Upper lobe of left lung (tissue), 6 donors: Measurements from ENCODE around the gene PWWP3B. TPM values are rescaled to one million over a fixed set of nuclear protein-coding genes. Genes with fewer than 3 reads are reported as not detected.

Experiments used
- ATAC-seq, 2 donors: fragments of 200-7000 bp; cut with Tn5 transposase; one replicate each; pipeline ENCODE4 v1.9.1; 2022; ENCODE audit warnings: mild to moderate bottlenecking in 2 of 2, moderate library complexity in 2 of 2; ENCODE audit not compliant: low FRiP score in 2 of 2
- DNase-seq, 2 donors: peaks; one replicate each; pipeline ENCODE4 v3.0.0-alpha.2; 2019 to 2020
- H3K27ac ChIP-seq, 4 donors: fragments of 200-600 bp; sonication (generic); one replicate each; pipeline ENCODE4 v1.5.1; 2016 to 2019
- H3K27me3 ChIP-seq, 4 donors: fragments of 200-600 bp; sonication (generic); one replicate each; pipeline ENCODE4 v1.5.1; 2017 to 2019
- H3K36me3 ChIP-seq, 4 donors: fragments of 200-600 bp; sonication (generic); one replicate each; pipeline ENCODE4 v1.5.1; 2016 to 2019
- H3K4me1 ChIP-seq, 4 donors: fragments of 200-600 bp; sonication (generic); one replicate each; pipeline ENCODE4 v1.5.1; 2018 to 2019
- H3K4me3 ChIP-seq, 4 donors: fragments of 200-600 bp; sonication (generic); one replicate each; pipeline ENCODE4 v1.5.1; 2017 to 2019; ENCODE audit warnings: mild to moderate bottlenecking in 2 of 4, moderate library complexity in 1 of 4
- H3K9me3 ChIP-seq, 4 donors: fragments of 200-600 bp; sonication (generic); one replicate each; pipeline ENCODE4 v1.5.1; 2018 to 2019
- EP300 ChIP-seq, 4 donors: sonication (generic); formaldehyde crosslinking; IDR thresholded peaks; one replicate each; pipeline ENCODE4 v1.5.1; 2017; ENCODE audit warnings: antibody characterized with exemption in 4 of 4, control low read depth in 2 of 4
- POLR2A ChIP-seq, 4 donors: fragments of 450-650 bp; IDR thresholded peaks; one replicate each; pipeline ENCODE4 v1.5.1; 2016 to 2017; ENCODE audit warnings: antibody characterized with exemption in 4 of 4, mild to moderate bottlenecking in 2 of 4
- POLR2AphosphoS5 ChIP-seq, 2 donors: sonication (generic); formaldehyde crosslinking; IDR thresholded peaks; one replicate each; pipeline ENCODE4 v1.5.1; 2017; ENCODE audit warnings: antibody characterized with exemption in 2 of 2
- WGBS, 2 donors: methylation state at CpG; one replicate each; pipeline ENCODE4 v1.1.5; 2017 to 2018; 5-methylcytosine and 5-hydroxymethylcytosine counted together
- total RNA-seq, 6 donors: library from RNA; depleted of rRNA in 4 of 6; stranded (reverse); fragments of >200 nt in 4 of 6; gene quantifications; one replicate each; pipeline versions ENCODE4 v1.1.0 to v1.2.1, GENCODE V29; 2016 to 2021
- TF ChIP-seq, protein P1 (sequence below), 6 experiments: fragments of 450-650 bp in 4 of 6; fragments of 200-600 bp in 2 of 6; sonication (generic) in 2 of 6; IDR thresholded peaks; one replicate each; pipeline ENCODE4 v1.5.1; 2016 to 2019; ENCODE audit warnings: antibody characterized with exemption in 6 of 6
- donor health status: DM: no; HTN: no; CAD: no; lungs with moderate emphysema.
- donor health status: DM: no; HTN: yes; CAD: no; lungs with severe emphysema.

Gene PWWP3B
- total RNA-seq, 6 donors from 2014 or later, result 0.67 to 1.2 (median 0.72) TPM; not detected in 2

GRCh38 chrX:106159861-106160282, 8.2 kb upstream of the PWWP3B start:
- Histone ChIP-seq H3K4me1 (no peaks in the 10 kb centered on the region), H3K27me3 (no peaks in the 10 kb centered on the region), H3K27ac (no peak overlapping the region), H3K4me3 (no peak overlapping the region), H3K36me3 (no peaks in the 10 kb centered on the region), H3K9me3 (no peaks in the 10 kb centered on the region)
- ATAC-seq (no peak), DNase-seq (no peak)
- TF ChIP-seq POLR2AphosphoS5 (IDR thresholded peaks at IDR 0.05), result no peak
- no peak for TF ChIP-seq EP300 (IDR thresholded peaks at IDR 0.05)
- TF ChIP-seq, protein P1, sequence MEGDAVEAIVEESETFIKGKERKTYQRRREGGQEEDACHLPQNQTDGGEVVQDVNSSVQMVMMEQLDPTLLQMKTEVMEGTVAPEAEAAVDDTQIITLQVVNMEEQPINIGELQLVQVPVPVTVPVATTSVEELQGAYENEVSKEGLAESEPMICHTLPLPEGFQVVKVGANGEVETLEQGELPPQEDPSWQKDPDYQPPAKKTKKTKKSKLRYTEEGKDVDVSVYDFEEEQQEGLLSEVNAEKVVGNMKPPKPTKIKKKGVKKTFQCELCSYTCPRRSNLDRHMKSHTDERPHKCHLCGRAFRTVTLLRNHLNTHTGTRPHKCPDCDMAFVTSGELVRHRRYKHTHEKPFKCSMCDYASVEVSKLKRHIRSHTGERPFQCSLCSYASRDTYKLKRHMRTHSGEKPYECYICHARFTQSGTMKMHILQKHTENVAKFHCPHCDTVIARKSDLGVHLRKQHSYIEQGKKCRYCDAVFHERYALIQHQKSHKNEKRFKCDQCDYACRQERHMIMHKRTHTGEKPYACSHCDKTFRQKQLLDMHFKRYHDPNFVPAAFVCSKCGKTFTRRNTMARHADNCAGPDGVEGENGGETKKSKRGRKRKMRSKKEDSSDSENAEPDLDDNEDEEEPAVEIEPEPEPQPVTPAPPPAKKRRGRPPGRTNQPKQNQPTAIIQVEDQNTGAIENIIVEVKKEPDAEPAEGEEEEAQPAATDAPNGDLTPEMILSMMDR (IDR thresholded peaks at IDR 0.05), result no peak
- TF ChIP-seq POLR2A (IDR thresholded peaks at IDR 0.05), result no peak

DNA sequence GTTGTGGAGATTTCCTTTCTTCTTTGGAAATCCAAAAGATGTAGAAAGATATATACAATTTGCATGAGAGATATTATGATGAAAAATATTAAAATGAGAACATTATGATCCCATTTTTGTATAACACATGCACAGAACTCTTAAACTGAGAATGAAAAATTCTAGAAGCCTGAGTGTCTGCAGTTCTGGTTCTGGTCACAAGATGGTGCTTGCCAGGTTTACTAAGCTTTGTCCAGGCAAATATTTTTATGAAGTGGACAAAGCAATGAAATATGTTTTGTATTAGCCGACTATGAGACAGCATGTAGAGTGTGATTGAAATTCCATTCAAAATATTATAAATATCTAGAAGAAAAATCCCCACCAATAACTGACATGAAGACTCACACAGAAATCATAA, 2.2 kb downstream of the PWWP3B start:
- WGBS, 2 donors, result 19 to 29% methylated on average over 1 of the region's 1 CpG
- H3K4me1 ChIP-seq, result no peaks in the 10 kb centered on the region
- ATAC-seq (no peak), DNase-seq (no peak)
- no peaks in the 10 kb centered on the region for H3K27me3 ChIP-seq
- H3K36me3 ChIP-seq, result no peaks in the 10 kb centered on the region
- no peak overlapping the region for H3K4me3 ChIP-seq
- no peak overlapping the region for H3K27ac ChIP-seq
- no peaks in the 10 kb centered on the region for H3K9me3 ChIP-seq
- TF ChIP-seq EP300 (IDR thresholded peaks at IDR 0.05), result no peak
- TF ChIP-seq, protein P1 (IDR thresholded peaks at IDR 0.05), result peak in 3 of 6 experiments; percentile 21 to 46 (median 24)
- TF ChIP-seq POLR2AphosphoS5 (IDR thresholded peaks at IDR 0.05), result no peak

GRCh38 chrX:106171293-106171820, 3.3 kb downstream of the PWWP3B start:
- no peak for ATAC-seq
- no peaks in the 10 kb centered on the region for H3K4me1 ChIP-seq
- no peak for DNase-seq
- H3K9me3 ChIP-seq, result no peaks in the 10 kb centered on the region
- H3K27ac ChIP-seq, result no peak overlapping the region
- H3K36me3 ChIP-seq, result no peaks in the 10 kb centered on the region
- no peak overlapping the region for H3K4me3 ChIP-seq
- TF ChIP-seq POLR2A (IDR thresholded peaks at IDR 0.05) (no peak), POLR2AphosphoS5 (IDR thresholded peaks at IDR 0.05) (no peak), EP300 (IDR thresholded peaks at IDR 0.05) (no peak)
- TF ChIP-seq, protein P1 (IDR thresholded peaks at IDR 0.05), result no peak
- no peaks in the 10 kb centered on the region for H3K27me3 ChIP-seq
- 80% methylated on average over 2 to 3 of the region's 3 CpGs for WGBS, 2 donors

DNA sequence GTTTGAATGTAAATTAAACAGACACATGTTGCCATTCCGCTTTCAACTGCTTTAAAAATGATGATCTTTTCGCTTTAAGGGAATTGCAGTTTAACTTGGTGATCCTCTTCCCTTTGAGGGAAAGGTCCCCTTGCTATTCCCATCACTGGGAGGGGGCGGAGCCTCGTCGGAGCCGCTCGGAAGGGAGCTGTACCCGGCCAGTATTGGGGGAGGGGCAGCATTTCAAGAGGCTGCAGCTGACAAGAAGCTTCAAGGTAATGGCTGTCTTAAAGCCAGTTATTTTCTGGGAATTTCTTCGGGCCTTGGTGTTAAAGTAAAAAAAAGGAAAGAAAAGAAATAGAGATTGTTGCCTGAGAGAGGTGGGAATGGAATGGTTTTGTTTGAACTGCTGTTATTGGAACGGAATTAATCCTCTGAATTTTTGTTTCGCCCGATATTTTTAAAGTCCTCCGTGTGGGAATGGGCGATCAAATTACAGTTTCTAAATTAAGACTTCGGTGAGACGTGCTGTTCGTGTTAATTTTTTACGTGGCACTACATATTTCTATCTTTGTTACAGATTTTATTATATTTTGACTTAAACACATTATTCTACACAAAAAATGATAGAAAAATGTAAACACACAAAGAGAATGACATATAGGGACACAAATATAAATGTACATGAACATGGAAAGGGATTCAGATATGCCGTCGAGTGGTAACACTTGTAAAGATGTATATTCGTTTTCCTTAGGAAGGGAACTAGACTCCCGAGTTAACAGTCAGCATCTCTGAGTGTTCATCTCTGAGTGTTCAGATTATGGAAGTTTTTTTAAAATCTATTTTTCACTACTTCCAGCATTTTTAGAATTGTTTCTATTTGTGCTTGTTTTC, 9.2 kb downstream of the PWWP3B start:
- peak in 1 of 2 donors; percentile 10 for DNase-seq
- Histone ChIP-seq H3K36me3 (no peaks in the 10 kb centered on the region), H3K4me3 (no peak overlapping the region), H3K4me1 (no peaks in the 10 kb centered on the region), H3K9me3 (no peaks in the 10 kb centered on the region), H3K27ac (no peak overlapping the region), H3K27me3 (no peaks in the 10 kb centered on the region)
- 21 to 43% methylated on average over 18 to 22 of the region's 22 CpGs for WGBS, 2 donors
- TF ChIP-seq POLR2AphosphoS5 (IDR thresholded peaks at IDR 0.05), result no peak
- TF ChIP-seq POLR2A (IDR thresholded peaks at IDR 0.05), result no peak
- no peak for TF ChIP-seq EP300 (IDR thresholded peaks at IDR 0.05)
- ATAC-seq, result no peak

DNA sequence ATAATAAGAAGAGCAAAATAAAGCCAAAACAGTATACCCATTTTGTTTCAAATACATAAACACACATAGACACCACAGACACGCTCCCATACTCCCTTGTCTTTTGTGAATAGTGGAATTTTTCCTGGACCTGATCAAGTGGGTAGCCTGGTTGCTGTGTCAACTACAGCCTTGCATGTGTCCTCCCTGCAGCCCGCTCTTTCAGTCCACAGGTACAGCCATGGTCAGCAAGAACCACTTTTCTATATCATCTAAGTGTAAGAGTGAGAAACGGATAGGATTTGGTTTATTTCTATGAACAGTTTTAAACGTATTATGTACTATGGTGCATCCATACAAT, 9.8 kb downstream of the PWWP3B start:
- WGBS, 2 donors, result 59 to 76% methylated on average over 4 of the region's 4 CpGs
- Histone ChIP-seq H3K27me3 (no peaks in the 10 kb centered on the region), H3K9me3 (no peaks in the 10 kb centered on the region), H3K27ac (no peak overlapping the region), H3K4me3 (no peak overlapping the region), H3K4me1 (no peaks in the 10 kb centered on the region), H3K36me3 (no peaks in the 10 kb centered on the region)
- no peak for TF ChIP-seq POLR2A (IDR thresholded peaks at IDR 0.05)
- TF ChIP-seq EP300 (IDR thresholded peaks at IDR 0.05), result no peak
- TF ChIP-seq POLR2AphosphoS5 (IDR thresholded peaks at IDR 0.05), result no peak
- TF ChIP-seq, protein P1 (IDR thresholded peaks at IDR 0.05), result no peak
- ATAC-seq (no peak), DNase-seq (no peak)
